GM12872 (cell line): ENCODE measurements around the gene STAT1.

Experiments
- CTCF ChIP-seq: IDR thresholded peaks from 3 replicates; pipeline ENCODE4 v1.5.1; 2011; ENCODE audit warnings: low read depth, mild to moderate bottlenecking, low read length, moderate library complexity; ENCODE audit not compliant: insufficient read depth

STAT1 gene

DNA sequence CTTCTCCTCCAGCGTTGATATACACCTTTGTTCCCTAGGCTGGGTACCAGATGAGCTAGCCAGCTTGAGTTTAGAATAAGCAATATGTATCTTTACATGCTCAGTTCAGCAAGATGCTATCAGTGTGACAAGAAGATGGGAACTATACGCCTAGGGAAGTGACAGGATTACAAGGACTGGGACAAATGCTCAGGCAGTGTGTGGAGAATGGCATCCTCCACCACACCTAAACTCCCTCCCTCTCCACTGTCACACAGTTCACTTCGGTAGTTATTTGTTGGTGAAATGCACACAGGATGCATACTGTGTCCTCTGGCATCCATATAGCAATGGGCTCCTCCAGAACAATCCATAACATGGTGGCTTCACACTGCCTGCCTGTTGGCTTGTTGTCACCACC lies 7.7 kb downstream of the STAT1 start:
- no peak for TF ChIP-seq CTCF

- no peak for TF ChIP-seq CTCF
Observed at GRCh38 chr2:191003405-191004309, 10.3 kb downstream of the STAT1 start.

- no peak for TF ChIP-seq CTCF
Observed at GRCh38 chr2:191001624-191002023, 12.3 kb downstream of the STAT1 start.

DNA sequence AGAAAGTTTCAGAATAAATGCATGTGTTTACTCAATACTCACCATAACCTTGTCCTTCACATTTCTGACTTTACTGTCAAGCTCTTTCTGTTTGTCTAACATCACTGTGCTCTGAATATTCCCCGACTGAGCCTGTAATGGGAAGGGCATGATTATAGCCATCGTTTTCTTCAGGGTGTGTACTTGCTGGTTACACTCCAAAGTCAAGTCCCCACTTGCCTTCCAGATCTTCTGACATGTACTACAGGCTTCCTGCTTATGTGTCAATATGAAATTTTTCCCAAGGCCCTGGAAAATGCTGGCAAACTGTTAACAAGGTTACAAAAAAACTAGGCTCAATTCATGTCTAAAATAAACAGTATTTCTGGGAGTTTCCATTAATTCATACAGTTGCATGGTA lies 12.9 kb downstream of the STAT1 start:
- TF ChIP-seq CTCF, result no peak

- TF ChIP-seq CTCF, result no peak
Observed at GRCh38 chr2:190999949-191000665, 13.9 kb downstream of the STAT1 start.

DNA sequence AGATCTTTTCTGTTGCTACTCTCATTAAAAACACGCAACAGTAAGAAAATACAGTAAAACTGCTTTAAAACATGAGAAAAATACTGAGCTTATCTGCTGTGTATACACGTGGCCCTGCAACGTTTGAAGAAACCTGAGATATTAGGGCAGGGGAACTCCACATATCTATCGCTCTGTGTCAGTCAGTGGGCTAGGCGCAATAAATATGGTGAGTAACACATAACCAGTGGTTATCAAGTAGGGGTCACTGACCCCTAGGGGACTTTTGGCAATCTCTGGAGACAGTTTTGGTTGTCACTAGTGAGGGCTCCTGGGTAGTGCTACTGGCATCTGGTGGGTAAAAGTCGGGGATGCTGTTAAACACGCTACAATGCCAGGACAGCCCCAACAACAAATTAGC lies 14.9 kb downstream of the STAT1 start:
- no peak for TF ChIP-seq CTCF

DNA sequence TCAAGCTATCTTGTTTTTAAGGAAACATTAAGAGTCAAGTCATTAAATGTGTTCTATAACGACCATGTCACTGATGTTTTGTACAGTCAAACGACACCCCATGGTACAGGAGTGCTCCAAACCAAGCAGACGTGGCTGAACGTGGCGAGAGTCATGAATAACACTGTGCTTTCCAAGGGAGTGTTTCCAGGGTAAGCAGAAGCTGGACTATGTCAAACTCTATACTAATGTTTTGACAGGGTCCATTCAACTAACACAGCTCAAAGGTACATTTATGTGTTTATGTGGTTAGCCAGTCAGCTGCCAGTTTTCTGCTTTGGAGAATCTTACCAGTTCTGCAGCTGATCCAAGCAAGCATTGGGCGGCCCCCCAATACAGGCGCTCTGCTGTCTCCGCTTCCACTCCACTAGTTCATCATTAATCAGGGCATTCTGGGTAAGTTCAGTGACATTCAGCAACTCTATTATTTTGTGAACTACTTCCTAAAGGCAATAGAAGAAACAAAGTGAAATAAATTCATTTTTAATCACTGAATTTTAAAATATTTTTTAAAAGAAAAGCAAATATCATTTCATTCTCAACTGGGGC lies 16.4 kb downstream of the STAT1 start:
- no peak for TF ChIP-seq CTCF
